Astrocyte of the spinal cord (primary cell): ENCODE data around the gene BDH1.
A peak's percentile ranks its signal among the peaks of the same experiment; 100 is the strongest.
"Not testable (repeated sequence)": the region's sequence is repeated elsewhere in the genome, so short reads cannot be mapped to it uniquely, and the experiment has no call there.

Experiments
- DNase-seq: peaks from one replicate; pipeline ENCODE4 v3.0.0; 2011; ENCODE audit warnings: low read depth, low spot score
- H3K4me3 ChIP-seq: 2 replicates; pipeline ENCODE4 v1.5.1; 2011; ENCODE audit warnings: low read depth, mild to moderate bottlenecking, low read length, moderate library complexity
- CTCF ChIP-seq: IDR thresholded peaks from 2 replicates; pipeline ENCODE4 v1.5.1; 2012; ENCODE audit warnings: low read depth, mild to moderate bottlenecking, low read length, inconsistent platforms
- in situ Hi-C: cut with HindIII; loops from 2 replicates; pipeline ENCODE4 v1.10.0; 2017; ENCODE audit warnings: low sequenced_read_pairs

The BDH1 gene

DNA sequence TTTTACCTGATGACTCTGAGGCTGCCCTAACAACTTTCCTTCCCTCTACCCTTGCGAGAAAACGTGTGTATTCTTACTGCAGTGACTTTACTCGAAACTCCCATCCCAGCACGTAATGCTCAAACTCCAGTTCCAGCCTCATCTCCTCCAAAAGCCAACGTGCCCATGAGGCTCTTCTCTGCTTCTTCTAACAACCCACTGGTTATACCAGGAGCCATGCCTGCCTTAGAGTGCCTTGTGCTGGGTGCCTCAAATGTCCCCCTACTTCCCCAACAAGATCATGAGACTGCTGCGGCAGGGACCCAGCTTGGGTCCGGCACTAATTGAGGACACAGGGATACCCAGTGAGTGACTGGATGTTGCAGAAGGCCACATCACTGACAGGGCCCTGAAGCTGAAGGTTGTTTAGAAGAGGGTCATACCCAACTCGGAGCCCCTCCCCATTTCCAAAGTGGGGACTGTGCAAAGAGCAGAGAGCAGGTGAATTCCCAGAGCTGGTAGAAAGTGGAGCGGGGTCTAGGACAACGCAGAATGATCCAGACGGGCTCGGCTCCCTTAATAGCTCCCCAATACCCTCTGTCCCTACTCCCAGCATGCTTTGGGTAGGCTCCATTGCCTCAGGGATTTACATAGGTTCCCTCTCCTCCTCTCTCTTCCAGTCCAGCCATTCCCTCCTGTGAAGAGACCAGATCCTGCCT is 71.4 kb downstream of the BDH1 start:
- TF ChIP-seq CTCF, result no peak
- no peak overlapping the region for H3K4me3 ChIP-seq
- in situ Hi-C loops, result no loop called here
- no peak for DNase-seq

GRCh38 chr3:197482001-197482400 is 73.8 kb downstream of the BDH1 start:
- in situ Hi-C loops, result no loop called here
- no peak overlapping the region for H3K4me3 ChIP-seq
- peak; percentile 71 for DNase-seq
- TF ChIP-seq CTCF, result no peak

DNA sequence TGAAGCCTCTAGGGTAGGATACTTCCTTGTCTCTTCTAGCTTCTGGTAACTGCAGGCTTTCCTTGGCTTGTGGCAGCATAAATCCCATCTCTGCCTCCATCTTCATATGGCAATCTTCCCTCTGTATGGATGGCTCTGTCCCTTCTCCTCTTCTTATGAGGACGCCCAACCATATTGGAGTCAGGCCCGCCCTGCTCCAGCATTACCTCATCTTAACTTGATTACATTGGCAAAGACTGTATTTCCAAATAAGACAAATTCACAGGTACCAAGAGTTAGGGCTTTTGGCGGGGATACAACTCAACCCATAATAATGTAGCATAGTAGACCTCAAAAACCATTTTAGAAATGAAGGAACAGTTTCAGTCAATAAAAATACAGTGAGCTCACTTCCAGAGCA is 75.4 kb downstream of the BDH1 start:
- no peak overlapping the region for H3K4me3 ChIP-seq
- no peak for DNase-seq
- no peak for TF ChIP-seq CTCF
- in situ Hi-C loops, result no loop called here

GRCh38 chr3:197478746-197479668 is 76.8 kb downstream of the BDH1 start:
- no peak overlapping the region for H3K4me3 ChIP-seq
- in situ Hi-C loops, result no loop called here
- no peak for TF ChIP-seq CTCF
- no peak for DNase-seq

GRCh38 chr3:197477816-197478215 is 78.0 kb downstream of the BDH1 start:
- DNase-seq, H3K4me3 ChIP-seq, in situ Hi-C loops: not testable (repeated sequence)

GRCh38 chr3:197475997-197476525 is 79.7 kb downstream of the BDH1 start:
- DNase-seq, result no peak
- TF ChIP-seq CTCF, result no peak
- H3K4me3 ChIP-seq, result no peak overlapping the region
- in situ Hi-C loops, result no loop called here

DNA sequence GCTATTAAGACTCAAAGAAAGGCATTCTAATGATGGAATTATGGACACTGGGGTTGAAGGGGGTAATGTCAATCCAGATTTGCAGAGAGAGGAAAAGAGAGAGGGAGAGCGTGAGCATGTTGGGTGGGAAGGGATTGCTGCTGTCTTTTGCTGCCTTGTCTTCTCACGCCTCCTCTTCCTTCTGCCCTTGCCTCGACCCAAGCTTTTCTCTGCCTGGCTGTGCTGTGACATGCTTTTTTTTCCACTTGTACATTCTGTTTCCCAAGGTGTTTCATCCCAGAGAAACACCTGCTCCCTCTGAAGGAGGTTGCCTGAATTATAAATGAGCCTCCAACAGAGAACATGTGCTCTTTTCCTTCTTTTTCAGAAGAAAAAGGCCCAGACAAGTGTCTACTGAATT is 80.3 kb downstream of the BDH1 start:
- H3K4me3 ChIP-seq, result no peak overlapping the region
- no peak for DNase-seq
- in situ Hi-C loops, result no loop called here
- no peak for TF ChIP-seq CTCF
